HepG2 (cell line): ENCODE data around the gene DPM2. TPM values are rescaled to one million over a fixed set of nuclear protein-coding genes. Genes with fewer than 3 reads are reported as not detected.

Experiments
- ADNP ChIP-seq: sonication (generic); formaldehyde crosslinking; IDR thresholded peaks from 2 replicates; pipeline ENCODE4 v1.4.0; 2020; ENCODE audit warnings: missing genetic modification reagents
- ARID2 ChIP-seq: sonication (generic); formaldehyde crosslinking; IDR thresholded peaks from 2 replicates; pipeline ENCODE4 v1.8.1; 2022; ENCODE audit warnings: mild to moderate bottlenecking, missing genetic modification reagents, borderline replicate concordance
- ARNT2 ChIP-seq: sonication (generic); formaldehyde crosslinking; IDR thresholded peaks from 2 replicates; pipeline ENCODE4 v1.8.0; 2022; ENCODE audit warnings: mild to moderate bottlenecking, low read depth, missing genetic modification reagents, moderate library complexity
- FOXO1 ChIP-seq: sonication (generic); formaldehyde crosslinking; IDR thresholded peaks from 2 replicates; pipeline ENCODE4 v1.4.0; 2020; ENCODE audit warnings: missing genetic modification reagents
- GTF2F1 ChIP-seq: fragments of 150-350 bp; IDR thresholded peaks from 2 replicates; pipeline ENCODE4 v1.6.1; 2014; ENCODE audit warnings: low read length
- KLF13 ChIP-seq: sonication (generic); formaldehyde crosslinking; IDR thresholded peaks from 2 replicates; pipeline ENCODE4 v1.4.0; 2020; ENCODE audit warnings: mild to moderate bottlenecking, missing genetic modification reagents
- LCORL ChIP-seq, 2 experiments: fragments of 450-650 bp in 1 of 2; sonication (generic) in 1 of 2; formaldehyde crosslinking in 1 of 2; IDR thresholded peaks; 2 replicates each; pipeline versions ENCODE4 v1.5.0 to v1.6.1; 2017 to 2020; ENCODE audit warnings: antibody characterized with exemption in 1 of 2, missing genetic modification reagents in 1 of 2
- MAFG ChIP-seq: sonication (generic); formaldehyde crosslinking; IDR thresholded peaks from 2 replicates; pipeline ENCODE4 v1.5.1; 2020; ENCODE audit warnings: mild to moderate bottlenecking, missing genetic modification reagents
- NR2C2 ChIP-seq: sonication (generic); formaldehyde crosslinking; IDR thresholded peaks from 2 replicates; pipeline ENCODE4 v1.4.0; 2020; ENCODE audit warnings: missing genetic modification reagents, mild to moderate bottlenecking, moderate library complexity, borderline replicate concordance
- RARG ChIP-seq: sonication (generic); formaldehyde crosslinking; IDR thresholded peaks from 2 replicates; pipeline ENCODE4 v1.4.0; 2020; ENCODE audit warnings: low read depth, mild to moderate bottlenecking, missing genetic modification reagents
- RELA ChIP-seq: sonication (generic); formaldehyde crosslinking; IDR thresholded peaks from 2 replicates; pipeline ENCODE4 v1.4.0; 2020; ENCODE audit warnings: missing genetic modification reagents
- SMARCC2 ChIP-seq: fragments of 450-650 bp; IDR thresholded peaks from 2 replicates; pipeline ENCODE4 v1.6.1; 2017; ENCODE audit warnings: antibody characterized with exemption, mild to moderate bottlenecking
- SRSF4 ChIP-seq: fragments of 200-400 bp; formaldehyde crosslinking; IDR thresholded peaks from one replicate; pipeline ENCODE4 v1.6.1; 2018; ENCODE audit warnings: mild to moderate bottlenecking, low read depth, low read length, moderate library complexity; ENCODE audit not compliant: poor library complexity, severe bottlenecking
- ZNF17 ChIP-seq: sonication (generic); formaldehyde crosslinking; IDR thresholded peaks from 2 replicates; pipeline ENCODE4 v1.5.0; 2020; ENCODE audit warnings: mild to moderate bottlenecking, missing genetic modification reagents
- ZNF446 ChIP-seq: sonication (generic); formaldehyde crosslinking; IDR thresholded peaks from 2 replicates; pipeline ENCODE4 v1.5.0; 2020; ENCODE audit warnings: mild to moderate bottlenecking, missing genetic modification reagents
- ZNF543 ChIP-seq: sonication (generic); formaldehyde crosslinking; IDR thresholded peaks from 2 replicates; pipeline ENCODE4 v1.4.0; 2020; ENCODE audit warnings: mild to moderate bottlenecking, missing genetic modification reagents
- ZNF766 ChIP-seq: sonication (generic); formaldehyde crosslinking; IDR thresholded peaks from 2 replicates; pipeline ENCODE4 v1.5.0; 2020; ENCODE audit warnings: missing genetic modification reagents, borderline replicate concordance
- ZNF816 ChIP-seq: sonication (generic); formaldehyde crosslinking; IDR thresholded peaks from 2 replicates; pipeline ENCODE4 v1.8.0; 2022; ENCODE audit warnings: missing genetic modification reagents, mild to moderate bottlenecking, borderline replicate concordance
- ZSCAN22 ChIP-seq: sonication (generic); formaldehyde crosslinking; IDR thresholded peaks from 2 replicates; pipeline ENCODE4 v1.4.0; 2020; ENCODE audit warnings: mild to moderate bottlenecking, missing genetic modification reagents
- polyA plus RNA-seq, 8 experiments: library from polyadenylated mRNA; depleted of rRNA in 3 of 8; stranded (reverse) in 7 of 8; unstranded in 1 of 8; fragments of >200 nt; fragmentation: Illumina TruSeq in 4 of 8; extraction: Trizol in 4 of 8; gene quantifications; 2 replicates each; pipeline versions ENCODE4 v1.2.1 to v1.2.3, GENCODE V29; 2011 to 2016; ENCODE audit warnings: low read depth in 4 of 8, missing spikeins in 1 of 8, mixed read lengths in 1 of 8; ENCODE audit not compliant: insufficient read depth in 1 of 8
- total RNA-seq, 5 experiments: library from RNA; depleted of rRNA; stranded (reverse); fragments of >200 nt; fragmentation: Illumina TruSeq; extraction: Trizol; gene quantifications; 2 replicates each; pipeline ENCODE4 v1.2.3, GENCODE V29; 2016; ENCODE audit warnings: low read depth in 1 of 5
- TF ChIP-seq, protein P1 (sequence below): sonication (generic); formaldehyde crosslinking; IDR thresholded peaks from 2 replicates; pipeline ENCODE4 v1.4.0; 2020; ENCODE audit warnings: missing genetic modification reagents
- TF ChIP-seq, protein P2 (sequence below): IDR thresholded peaks from 2 replicates; pipeline ENCODE4 v1.6.1; 2016; ENCODE audit warnings: missing genetic modification reagents, missing compliant biosample characterization
- TF ChIP-seq, protein P3 (sequence below): sonication (generic); formaldehyde crosslinking; IDR thresholded peaks from 2 replicates; pipeline ENCODE4 v1.8.1; 2023; ENCODE audit warnings: mild to moderate bottlenecking, missing genetic modification reagents
- TF ChIP-seq, protein P4 (sequence below): IDR thresholded peaks from 2 replicates; pipeline ENCODE4 v1.6.1; 2016
- TF ChIP-seq, protein P5 (sequence below): IDR thresholded peaks from 2 replicates; pipeline ENCODE4 v1.6.1; 2018; ENCODE audit warnings: missing genetic modification reagents, mild to moderate bottlenecking, missing compliant biosample characterization

Gene DPM2
- total and polyA plus RNA-seq, 2 of the 13 experiments (the other 11 are each of a cell fraction or from before 2014, with no cell fraction given), result 24.8 to 35.3 TPM

DNA sequence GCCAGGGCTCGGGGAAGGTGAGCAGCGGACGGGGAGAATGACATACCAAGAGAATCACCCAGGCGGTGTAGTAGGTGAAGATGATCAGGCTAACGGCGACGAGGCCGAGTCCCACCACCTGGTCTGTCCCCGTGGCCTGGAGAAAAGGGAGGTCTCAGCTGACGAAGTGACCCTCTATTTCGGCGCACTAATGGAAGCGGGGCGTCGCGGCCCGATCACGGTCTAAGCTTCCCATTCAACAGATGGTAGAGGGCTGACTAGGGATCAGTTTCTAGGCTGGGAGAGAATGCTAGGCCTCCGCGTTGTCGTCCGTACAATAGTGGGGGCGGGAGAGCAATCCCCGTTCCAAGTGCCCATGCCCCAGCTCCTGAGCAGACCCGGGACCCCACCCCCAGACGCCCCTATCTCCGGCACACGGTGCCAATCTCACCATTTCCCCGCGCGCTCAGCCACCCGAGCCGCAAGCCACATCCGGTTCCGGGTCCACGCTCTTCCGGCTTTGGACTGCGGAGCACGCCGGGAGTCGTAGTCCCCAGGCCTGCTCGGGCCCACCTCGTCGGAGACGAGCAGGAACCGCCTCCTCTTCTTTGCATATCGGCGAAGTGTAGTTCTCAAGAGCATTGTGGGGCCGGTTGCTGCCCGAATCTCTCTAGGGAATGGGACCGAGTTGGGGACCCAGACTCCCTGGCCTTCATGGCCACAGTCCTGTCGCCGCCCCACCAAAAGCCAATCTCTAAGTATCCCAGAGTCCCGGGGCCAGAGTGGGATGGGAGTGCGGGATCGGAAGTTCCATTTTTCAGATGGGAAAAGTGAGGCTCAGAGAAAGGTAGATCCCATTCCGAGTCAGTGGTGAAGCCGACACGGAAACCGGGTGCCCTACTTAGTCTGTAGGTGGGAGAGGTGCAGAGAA lies at the start of gene DPM2 (continued):
- TF ChIP-seq SRSF4, result no peak
- TF ChIP-seq ARNT2, result peak; percentile 31; the same call in 1 of the 2 replicates
- no peak for TF ChIP-seq LCORL (IDR thresholded peaks at IDR 0.05)
- peak; percentile 64; the same call in 1 of the 2 replicates for TF ChIP-seq LCORL (CRISPR knock-in tag; IDR thresholded peaks at IDR 0.05)
- no peak for TF ChIP-seq SMARCC2
- TF ChIP-seq ZNF543 (CRISPR knock-in tag), result no peak
- TF ChIP-seq RELA (CRISPR knock-in tag), result no peak
- TF ChIP-seq, protein P1, sequence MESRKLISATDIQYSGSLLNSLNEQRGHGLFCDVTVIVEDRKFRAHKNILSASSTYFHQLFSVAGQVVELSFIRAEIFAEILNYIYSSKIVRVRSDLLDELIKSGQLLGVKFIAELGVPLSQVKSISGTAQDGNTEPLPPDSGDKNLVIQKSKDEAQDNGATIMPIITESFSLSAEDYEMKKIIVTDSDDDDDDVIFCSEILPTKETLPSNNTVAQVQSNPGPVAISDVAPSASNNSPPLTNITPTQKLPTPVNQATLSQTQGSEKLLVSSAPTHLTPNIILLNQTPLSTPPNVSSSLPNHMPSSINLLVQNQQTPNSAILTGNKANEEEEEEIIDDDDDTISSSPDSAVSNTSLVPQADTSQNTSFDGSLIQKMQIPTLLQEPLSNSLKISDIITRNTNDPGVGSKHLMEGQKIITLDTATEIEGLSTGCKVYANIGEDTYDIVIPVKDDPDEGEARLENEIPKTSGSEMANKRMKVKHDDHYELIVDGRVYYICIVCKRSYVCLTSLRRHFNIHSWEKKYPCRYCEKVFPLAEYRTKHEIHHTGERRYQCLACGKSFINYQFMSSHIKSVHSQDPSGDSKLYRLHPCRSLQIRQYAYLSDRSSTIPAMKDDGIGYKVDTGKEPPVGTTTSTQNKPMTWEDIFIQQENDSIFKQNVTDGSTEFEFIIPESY (CRISPR knock-in tag), result no peak
- TF ChIP-seq, protein P2, sequence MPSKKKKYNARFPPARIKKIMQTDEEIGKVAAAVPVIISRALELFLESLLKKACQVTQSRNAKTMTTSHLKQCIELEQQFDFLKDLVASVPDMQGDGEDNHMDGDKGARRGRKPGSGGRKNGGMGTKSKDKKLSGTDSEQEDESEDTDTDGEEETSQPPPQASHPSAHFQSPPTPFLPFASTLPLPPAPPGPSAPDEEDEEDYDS (CRISPR knock-in tag), result no peak; the same call in 1 of the 2 replicates
- TF ChIP-seq ZNF816 (CRISPR knock-in tag), result no peak
- TF ChIP-seq ADNP (CRISPR knock-in tag), result no peak
- TF ChIP-seq NR2C2 (CRISPR knock-in tag), result peak; percentile 93
- TF ChIP-seq, protein P3, sequence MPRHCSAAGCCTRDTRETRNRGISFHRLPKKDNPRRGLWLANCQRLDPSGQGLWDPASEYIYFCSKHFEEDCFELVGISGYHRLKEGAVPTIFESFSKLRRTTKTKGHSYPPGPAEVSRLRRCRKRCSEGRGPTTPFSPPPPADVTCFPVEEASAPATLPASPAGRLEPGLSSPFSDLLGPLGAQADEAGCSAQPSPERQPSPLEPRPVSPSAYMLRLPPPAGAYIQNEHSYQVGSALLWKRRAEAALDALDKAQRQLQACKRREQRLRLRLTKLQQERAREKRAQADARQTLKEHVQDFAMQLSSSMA (CRISPR knock-in tag), result peak; percentile 78; the same call in 1 of the 2 replicates
- no peak for TF ChIP-seq RARG (CRISPR knock-in tag)
- no peak for TF ChIP-seq ZNF446 (CRISPR knock-in tag)
- TF ChIP-seq ZSCAN22, result no peak
- no peak for TF ChIP-seq MAFG (CRISPR knock-in tag)
- TF ChIP-seq ZNF17 (CRISPR knock-in tag), result no peak
- TF ChIP-seq GTF2F1, result no peak
- TF ChIP-seq, protein P4, sequence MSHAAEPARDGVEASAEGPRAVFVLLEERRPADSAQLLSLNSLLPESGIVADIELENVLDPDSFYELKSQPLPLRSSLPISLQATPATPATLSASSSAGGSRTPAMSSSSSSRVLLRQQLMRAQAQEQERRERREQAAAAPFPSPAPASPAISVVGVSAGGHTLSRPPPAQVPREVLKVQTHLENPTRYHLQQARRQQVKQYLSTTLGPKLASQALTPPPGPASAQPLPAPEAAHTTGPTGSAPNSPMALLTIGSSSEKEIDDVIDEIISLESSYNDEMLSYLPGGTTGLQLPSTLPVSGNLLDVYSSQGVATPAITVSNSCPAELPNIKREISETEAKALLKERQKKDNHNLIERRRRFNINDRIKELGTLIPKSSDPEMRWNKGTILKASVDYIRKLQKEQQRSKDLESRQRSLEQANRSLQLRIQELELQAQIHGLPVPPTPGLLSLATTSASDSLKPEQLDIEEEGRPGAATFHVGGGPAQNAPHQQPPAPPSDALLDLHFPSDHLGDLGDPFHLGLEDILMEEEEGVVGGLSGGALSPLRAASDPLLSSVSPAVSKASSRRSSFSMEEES (CRISPR knock-in tag), result no peak
- TF ChIP-seq KLF13, result no peak
- no peak for TF ChIP-seq ZNF766
- TF ChIP-seq, protein P5, sequence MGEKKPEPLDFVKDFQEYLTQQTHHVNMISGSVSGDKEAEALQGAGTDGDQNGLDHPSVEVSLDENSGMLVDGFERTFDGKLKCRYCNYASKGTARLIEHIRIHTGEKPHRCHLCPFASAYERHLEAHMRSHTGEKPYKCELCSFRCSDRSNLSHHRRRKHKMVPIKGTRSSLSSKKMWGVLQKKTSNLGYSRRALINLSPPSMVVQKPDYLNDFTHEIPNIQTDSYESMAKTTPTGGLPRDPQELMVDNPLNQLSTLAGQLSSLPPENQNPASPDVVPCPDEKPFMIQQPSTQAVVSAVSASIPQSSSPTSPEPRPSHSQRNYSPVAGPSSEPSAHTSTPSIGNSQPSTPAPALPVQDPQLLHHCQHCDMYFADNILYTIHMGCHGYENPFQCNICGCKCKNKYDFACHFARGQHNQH, result 0 out of 2 replicates have a peak, but pooled peaks have one; percentile 15
- TF ChIP-seq FOXO1 (CRISPR knock-in tag), result peak; percentile 18; the same call in 1 of the 2 replicates
- no peak for TF ChIP-seq ARID2 (CRISPR knock-in tag)
